ENCODE results near the gene ICA1L. TPM values are rescaled to one million over a fixed set of nuclear protein-coding genes. Genes with fewer than 3 reads are reported as not detected.

The ICA1L gene
- total and polyA plus RNA-seq, 2 of the 13 experiments (the other 11 are each of a cell fraction or from before 2014, with no cell fraction given), result 1.5 to 2.4 TPM

GRCh38 chr2:202911512-202912341 is 40.2 kb upstream of the ICA1L start, which contains the start of the genes CARF and WDR12:
TSS of gene CARF (plus strand) at chr2:202912275. CDS start at chr2:202941903, 29,628 bp downstream.
TSS of gene WDR12 (minus strand) at chr2:202911673. CDS start at chr2:202911476, 197 bp downstream.
- in situ Hi-C loops (cut with HindIII; ENCODE audit: extremely low pct_ligation_motif_present, low pct_unique_long_range_greater_than_20kb), result no loop called here
- CTCF ChIA-PET (ENCODE audit: low intra/inter-chr PET ratio, low total read pairs), result interaction anchor here (1.2 kb wide), 1 partner anchor 80 kb away, joined by 3 read pairs; no protein-coding TSS in a partner anchor
- TF ChIP-seq SPEN (CRISPR knock-in tag; IDR thresholded peaks at IDR 0.05; ENCODE audit: low read depth), result peak; percentile 63
- TF ChIP-seq KLF9 (CRISPR knock-in tag; IDR thresholded peaks at IDR 0.05; ENCODE audit: low read depth), result 0 out of 2 replicates have a peak, but pooled peaks have one; percentile 20
- TF ChIP-seq KAT7 (CRISPR knock-in tag; IDR thresholded peaks at IDR 0.05; ENCODE audit: borderline replicate concordance), result peak; percentile 79; the same call in 1 of the 2 replicates
- TF ChIP-seq ZNF619 (CRISPR knock-in tag; IDR thresholded peaks at IDR 0.05), result peak; percentile 1; the same call in 1 of the 2 replicates
- TF ChIP-seq, protein P1, sequence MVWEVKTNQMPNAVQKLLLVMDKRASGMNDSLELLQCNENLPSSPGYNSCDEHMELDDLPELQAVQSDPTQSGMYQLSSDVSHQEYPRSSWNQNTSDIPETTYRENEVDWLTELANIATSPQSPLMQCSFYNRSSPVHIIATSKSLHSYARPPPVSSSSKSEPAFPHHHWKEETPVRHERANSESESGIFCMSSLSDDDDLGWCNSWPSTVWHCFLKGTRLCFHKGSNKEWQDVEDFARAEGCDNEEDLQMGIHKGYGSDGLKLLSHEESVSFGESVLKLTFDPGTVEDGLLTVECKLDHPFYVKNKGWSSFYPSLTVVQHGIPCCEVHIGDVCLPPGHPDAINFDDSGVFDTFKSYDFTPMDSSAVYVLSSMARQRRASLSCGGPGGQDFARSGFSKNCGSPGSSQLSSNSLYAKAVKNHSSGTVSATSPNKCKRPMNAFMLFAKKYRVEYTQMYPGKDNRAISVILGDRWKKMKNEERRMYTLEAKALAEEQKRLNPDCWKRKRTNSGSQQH (CRISPR knock-in tag; IDR thresholded peaks at IDR 0.05; ENCODE audit: low read depth), result peak; percentile 89
- no peak for TF ChIP-seq GTF3A (CRISPR knock-in tag; conservative IDR thresholded peaks at IDR 0.05)
- 0 out of 2 replicates have a peak, but pooled peaks have one; percentile 62 for TF ChIP-seq ZNF674 (CRISPR knock-in tag; IDR thresholded peaks at IDR 0.05; ENCODE audit: low read depth)
- peak; percentile 83 for TF ChIP-seq TAF1 (CRISPR knock-in tag; IDR thresholded peaks at IDR 0.05)
- TF ChIP-seq, protein P2, sequence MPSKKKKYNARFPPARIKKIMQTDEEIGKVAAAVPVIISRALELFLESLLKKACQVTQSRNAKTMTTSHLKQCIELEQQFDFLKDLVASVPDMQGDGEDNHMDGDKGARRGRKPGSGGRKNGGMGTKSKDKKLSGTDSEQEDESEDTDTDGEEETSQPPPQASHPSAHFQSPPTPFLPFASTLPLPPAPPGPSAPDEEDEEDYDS (CRISPR knock-in tag; IDR thresholded peaks at IDR 0.05), result peak; percentile 58
- TF ChIP-seq KDM2A (CRISPR knock-in tag; IDR thresholded peaks at IDR 0.05; ENCODE audit: borderline replicate concordance, low read depth), result peak; percentile 65; the same call in 1 of the 2 replicates
- peak; percentile 28; the same call in 1 of the 2 replicates for TF ChIP-seq EEA1 (CRISPR knock-in tag; IDR thresholded peaks at IDR 0.05; ENCODE audit: borderline replicate concordance)
- no peak; the same call in 1 of the 2 replicates for TF ChIP-seq ZMYM4 (CRISPR knock-in tag; IDR thresholded peaks at IDR 0.05)
- TF ChIP-seq, protein P3, sequence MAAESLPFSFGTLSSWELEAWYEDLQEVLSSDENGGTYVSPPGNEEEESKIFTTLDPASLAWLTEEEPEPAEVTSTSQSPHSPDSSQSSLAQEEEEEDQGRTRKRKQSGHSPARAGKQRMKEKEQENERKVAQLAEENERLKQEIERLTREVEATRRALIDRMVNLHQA (CRISPR knock-in tag; IDR thresholded peaks at IDR 0.05), result no peak
- no peak for TF ChIP-seq AHR (CRISPR knock-in tag; IDR thresholded peaks at IDR 0.05)
- no peak for TF ChIP-seq ZNF20 (CRISPR knock-in tag; IDR thresholded peaks at IDR 0.05)
- TF ChIP-seq JARID2 (CRISPR knock-in tag; IDR thresholded peaks at IDR 0.05; ENCODE audit: insufficient replicate concordance), result no peak
- TF ChIP-seq ZNF251 (CRISPR knock-in tag; IDR thresholded peaks at IDR 0.05), result no peak
- no peak for TF ChIP-seq RBM39 (IDR thresholded peaks at IDR 0.05; ENCODE audit: low read depth, low read length, poor library complexity, severe bottlenecking)
- TF ChIP-seq ZSCAN25 (CRISPR knock-in tag; IDR thresholded peaks at IDR 0.05), result 0 out of 2 replicates have a peak, but pooled peaks have one; percentile 39
- TF ChIP-seq ZNF605 (CRISPR knock-in tag; IDR thresholded peaks at IDR 0.05), result 0 out of 2 replicates have a peak, but pooled peaks have one; percentile 16
- peak; percentile 98 for TF ChIP-seq POLR2AphosphoS5 (IDR thresholded peaks at IDR 0.05; ENCODE audit: low read depth, low read length)

More at GRCh38 chr2:202911512-202912341, 40.2 kb upstream of the ICA1L start, which contains the start of the genes CARF and WDR12:
- peak; percentile 88 for FAIRE-seq
- peak within 1 kb of the TSS; percentile 95 for H3K27ac ChIP-seq (ENCODE audit: extremely low read length, insufficient read depth, low read length)
- BruUV-seq (replicated peaks), result no TSS peak
- POLR2A ChIA-PET, result interaction anchor here (0.9 to 3.3 kb wide), 7 partner anchors 13 to 327 kb away, joined by 3 to 12 read pairs (median 5); partner anchors contain the start of genes CYP20A1 and NBEAL1
- peaks cover 26% of the 10 kb centered on the region for H3K4me1 ChIP-seq (ENCODE audit: insufficient read depth, low read length)
- H3K36me3 ChIP-seq (replicated peaks in 1 of 2; ENCODE audit: control insufficient read depth in 1 of 2, insufficient read depth in 2 of 2, low read length in 2 of 2), result no peaks in the 10 kb centered on the region; a peak in 2 of 5 replicates
- H3K4me3 ChIP-seq (replicated peaks in 1 of 3; ENCODE audit: insufficient read depth in 1 of 3, low read depth in 2 of 3, low read length in 3 of 3), result peak within 1 kb of the TSS; percentile 88 to 96 (median 91)
- H3K27me3 ChIP-seq (ENCODE audit: control insufficient read depth in 1 of 2, insufficient read depth in 2 of 2, low read length in 2 of 2), result peaks cover 0 to 4% of the 10 kb centered on the region in 2 experiments; a peak in 2 of 5 replicates
- peak within 1 kb of the TSS; percentile 94 for H2AFZ ChIP-seq (ENCODE audit: low read length)
- 1% methylated on average over 39 of the region's 39 CpGs for WGBS (ENCODE audit: low lambda C conversion rate)
- H4K20me1 ChIP-seq (ENCODE audit: insufficient read depth, low read length), result peaks cover 5% of the 10 kb centered on the region
- peaks cover 44% of the 10 kb centered on the region for H3K79me2 ChIP-seq (ENCODE audit: insufficient read depth, low read length)
- H3K9ac ChIP-seq (ENCODE audit: insufficient read depth, low read depth, low read length), result peak within 1 kb of the TSS; percentile 97
- ATAC-seq, result peak; percentile 92
- peak within 1 kb of the TSS; percentile 99 for H3K4me2 ChIP-seq (ENCODE audit: low read depth, low read length)
- intact Hi-C loops (cut with micrococcal nuclease; ENCODE audit: unreplicated experiment), result loop anchor here (2.0 to 10.0 kb wide), 4 partner anchors 103 to 327 kb away; partner anchors contain the start of genes CYP20A1 and NBEAL1
- H3K9me3 ChIP-seq (ENCODE audit: low read length), result no peaks in the 10 kb centered on the region
- DNase-seq (ENCODE audit: low spot score), result peak; percentile 94

Data from HepG2 (cell line).